Uterus (tissue), 2 donors: ENCODE measurements around the gene CDH4.

Source experiments
- CTCF ChIP-seq, 4 experiments: fragments of 200-600 bp in 2 of 4; fragments of 450-650 bp in 2 of 4; sonication (generic) in 2 of 4; IDR thresholded peaks; one replicate each; pipeline ENCODE4 v1.5.1; 2016 to 2019; ENCODE audit warnings: antibody characterized with exemption in 4 of 4, mild to moderate bottlenecking in 2 of 4, moderate library complexity in 1 of 4
- POLR2A ChIP-seq, 2 donors: fragments of 450-650 bp; IDR thresholded peaks; one replicate each; pipeline ENCODE4 v1.6.1; 2016; ENCODE audit warnings: antibody characterized with exemption in 2 of 2, mild to moderate bottlenecking in 1 of 2, moderate library complexity in 1 of 2

GRCh38 chr20:61835301-61835700 is 583.2 kb downstream of the CDH4 start:
- TF ChIP-seq CTCF (IDR thresholded peaks at IDR 0.05) (no peak), POLR2A (IDR thresholded peaks at IDR 0.05) (no peak)
